WTC11 (cell line): ENCODE measurements around the gene ADGRL1. TPM values are rescaled to one million over a fixed set of nuclear protein-coding genes. Genes with fewer than 3 reads are reported as not detected.

Source experiments
- ATAC-seq: fragments of 200-7000 bp; cut with Tn5 transposase; 2 replicates; pipeline ENCODE4 v1.10.0; 2021; ENCODE audit warnings: mild to moderate bottlenecking, moderate library complexity
- CTCF ChIA-PET: fragments of 300-600 bp; sonication (Branson Sonifier 250); formaldehyde crosslinking; loops from one replicate; lab custom pipeline; 2021; ENCODE audit warnings: antibody characterized with exemption; lab: Charles Lee
- POLR2A ChIA-PET: fragments of 350-600 bp; sonication (Branson Sonifier 250); formaldehyde crosslinking; loops from one replicate; lab custom pipeline; 2021; ENCODE audit warnings: antibody characterized with exemption; lab: Charles Lee
- DNase-seq: peaks from one replicate; pipeline ENCODE4 v3.0.0; 2021; ENCODE audit warnings: low spot score
- H3K27ac Mint-ChIP-seq: 2 replicates; pipeline ENCODE4 v1.8.0; 2021; ENCODE audit warnings: mixed read lengths
- H3K27me3 Mint-ChIP-seq: 2 replicates; pipeline ENCODE4 v1.8.0; 2021; ENCODE audit warnings: low read depth, mild to moderate bottlenecking, moderate library complexity, mixed read lengths
- H3K36me3 Mint-ChIP-seq: 2 replicates; pipeline ENCODE4 v1.8.0; 2021; ENCODE audit warnings: mixed read lengths
- H3K4me1 Mint-ChIP-seq: 2 replicates; pipeline ENCODE4 v1.8.0; 2022; ENCODE audit warnings: mixed read lengths
- H3K4me3 Mint-ChIP-seq: 2 replicates; pipeline ENCODE4 v1.8.0; 2021; ENCODE audit warnings: mild to moderate bottlenecking, moderate library complexity, mixed read lengths
- H3K9me3 Mint-ChIP-seq: 2 replicates; pipeline ENCODE4 v1.8.0; 2021; ENCODE audit warnings: mixed read lengths
- ATF1 ChIP-seq: sonication (generic); formaldehyde crosslinking; IDR thresholded peaks from 2 replicates; pipeline ENCODE4 v1.8.1; 2023; ENCODE audit warnings: mild to moderate bottlenecking, moderate library complexity, missing genetic modification reagents
- ATF3 ChIP-seq: sonication (generic); formaldehyde crosslinking; conservative IDR thresholded peaks from 2 replicates; pipeline ENCODE4 v1.8.1; 2022; ENCODE audit warnings: mild to moderate bottlenecking, missing genetic modification reagents
- CREB1 ChIP-seq: sonication (generic); formaldehyde crosslinking; IDR thresholded peaks from 2 replicates; pipeline ENCODE4 v1.8.0; 2023; ENCODE audit warnings: mild to moderate bottlenecking, missing genetic modification reagents
- CREM ChIP-seq: sonication (generic); formaldehyde crosslinking; IDR thresholded peaks from 2 replicates; pipeline ENCODE4 v1.8.1; 2022; ENCODE audit warnings: mild to moderate bottlenecking, missing genetic modification reagents, moderate library complexity
- E2F1 ChIP-seq: sonication (generic); formaldehyde crosslinking; IDR thresholded peaks from 2 replicates; pipeline ENCODE4 v1.8.0; 2022; ENCODE audit warnings: mild to moderate bottlenecking, missing genetic modification reagents
- ELF4 ChIP-seq: sonication (generic); formaldehyde crosslinking; IDR thresholded peaks from 2 replicates; pipeline ENCODE4 v1.8.1; 2022; ENCODE audit warnings: low read depth, mild to moderate bottlenecking, moderate library complexity, missing genetic modification reagents
- EMX1 ChIP-seq: fragments of 250-450 bp; sonication (Bioruptor Pico); IDR thresholded peaks from 2 replicates; pipeline ENCODE4 v1.8.0; 2021; ENCODE audit warnings: mild to moderate bottlenecking
- ESRRA ChIP-seq: sonication (generic); formaldehyde crosslinking; IDR thresholded peaks from 2 replicates; pipeline ENCODE4 v1.8.1; 2022; ENCODE audit warnings: mild to moderate bottlenecking, missing genetic modification reagents, borderline replicate concordance
- ETV6 ChIP-seq: sonication (generic); formaldehyde crosslinking; IDR thresholded peaks from 2 replicates; pipeline ENCODE4 v1.8.1; 2022; ENCODE audit warnings: mild to moderate bottlenecking, missing genetic modification reagents
- HMGXB4 ChIP-seq: sonication (generic); formaldehyde crosslinking; IDR thresholded peaks from 2 replicates; pipeline ENCODE4 v1.8.1; 2023; ENCODE audit warnings: mild to moderate bottlenecking, moderate library complexity, missing genetic modification reagents
- IRF2 ChIP-seq: sonication (generic); formaldehyde crosslinking; IDR thresholded peaks from 2 replicates; pipeline ENCODE4 v1.8.0; 2022; ENCODE audit warnings: low read depth, missing genetic modification reagents, borderline replicate concordance
- JUN ChIP-seq: sonication (generic); formaldehyde crosslinking; IDR thresholded peaks from 2 replicates; pipeline ENCODE4 v1.8.0; 2023; ENCODE audit warnings: mild to moderate bottlenecking, missing genetic modification reagents
- KAT7 ChIP-seq: sonication (generic); formaldehyde crosslinking; IDR thresholded peaks from 2 replicates; pipeline ENCODE4 v1.8.1; 2023; ENCODE audit warnings: missing genetic modification reagents, mild to moderate bottlenecking, borderline replicate concordance
- PRRX2 ChIP-seq: fragments of 250-450 bp; sonication (Bioruptor Pico); IDR thresholded peaks from 2 replicates; pipeline ENCODE4 v1.8.0; 2021; ENCODE audit warnings: mild to moderate bottlenecking
- RELA ChIP-seq: sonication (generic); formaldehyde crosslinking; IDR thresholded peaks from 2 replicates; pipeline ENCODE4 v1.8.1; 2022; ENCODE audit warnings: missing genetic modification reagents, mild to moderate bottlenecking, borderline replicate concordance
- SOX15 ChIP-seq: fragments of 250-450 bp; sonication (Bioruptor Pico); IDR thresholded peaks from 2 replicates; pipeline ENCODE4 v1.9.0; 2021; ENCODE audit warnings: mild to moderate bottlenecking
- TEAD4 ChIP-seq: sonication (generic); formaldehyde crosslinking; IDR thresholded peaks from 2 replicates; pipeline ENCODE4 v1.8.0; 2022; ENCODE audit warnings: mild to moderate bottlenecking, missing genetic modification reagents
- USF1 ChIP-seq: sonication (generic); formaldehyde crosslinking; IDR thresholded peaks from 2 replicates; pipeline ENCODE4 v1.8.0; 2022; ENCODE audit warnings: mild to moderate bottlenecking, missing genetic modification reagents
- ZNF138 ChIP-seq: sonication (generic); formaldehyde crosslinking; conservative IDR thresholded peaks from 2 replicates; pipeline ENCODE4 v1.8.1; 2022; ENCODE audit warnings: mild to moderate bottlenecking, moderate library complexity, missing genetic modification reagents
- ZNF219 ChIP-seq: sonication (generic); formaldehyde crosslinking; IDR thresholded peaks from 2 replicates; pipeline ENCODE4 v1.8.0; 2023; ENCODE audit warnings: missing genetic modification reagents, mild to moderate bottlenecking, borderline replicate concordance
- ZNF396 ChIP-seq: fragments of 250-450 bp; sonication (Bioruptor Pico); IDR thresholded peaks from 2 replicates; pipeline ENCODE4 v1.8.0; 2021; ENCODE audit warnings: mild to moderate bottlenecking, moderate library complexity, borderline replicate concordance
- total RNA-seq: library from RNA; stranded (reverse); gene quantifications from 3 replicates; pipeline ENCODE4 v1.2.3, GENCODE V29; 2021
- TF ChIP-seq, protein P1 (sequence below): sonication (generic); formaldehyde crosslinking; IDR thresholded peaks from 2 replicates; pipeline ENCODE4 v1.8.1; 2022; ENCODE audit warnings: missing genetic modification reagents, borderline replicate concordance
- TF ChIP-seq, protein P2 (sequence below): sonication (generic); formaldehyde crosslinking; IDR thresholded peaks from 2 replicates; pipeline ENCODE4 v1.8.1; 2022; ENCODE audit warnings: mild to moderate bottlenecking, moderate library complexity, missing genetic modification reagents

The ADGRL1 gene
- total RNA-seq, 1 experiment from 2014 or later: 128 TPM

DNA sequence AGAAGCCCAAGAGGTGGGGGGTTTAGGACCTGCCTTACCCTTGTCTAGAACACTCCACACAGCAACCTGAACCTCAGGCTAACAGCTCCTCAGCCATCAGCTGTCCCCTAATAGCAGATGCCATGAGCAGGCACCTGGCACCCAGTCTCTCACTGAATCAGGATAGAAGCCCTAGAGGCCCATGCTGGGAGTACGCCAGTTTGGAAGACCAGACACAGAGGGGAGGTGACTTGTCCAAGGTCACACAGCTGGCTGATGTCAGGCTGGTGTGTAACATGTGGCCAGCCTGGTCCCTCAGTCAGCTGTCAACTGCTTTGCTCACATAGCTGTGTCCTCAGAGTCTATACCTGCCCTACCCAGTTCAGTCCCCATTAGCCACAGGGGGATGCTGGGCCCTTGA is 102.7 kb downstream of the ADGRL1 start:
- ChIA-PET CTCF (interaction anchor here (1.3 to 1.5 kb wide), 2 partner anchors 9 to 12 kb away, joined by 3 read pairs; a partner anchor contains a TSS), POLR2A (no interaction called here)
- Mint-ChIP-seq H3K9me3 (no peaks in the 10 kb centered on the region), H3K36me3 (no peaks in the 10 kb centered on the region), H3K4me1 (no peaks in the 10 kb centered on the region), H3K4me3 (no peak overlapping the region), H3K27me3 (no peaks in the 10 kb centered on the region), H3K27ac (no peak overlapping the region)
- ATAC-seq (no peak), DNase-seq (no peak)
- TF ChIP-seq ESRRA: no peak
- no peak for TF ChIP-seq USF1 (CRISPR knock-in tag)
- TF ChIP-seq E2F1 (CRISPR knock-in tag): no peak
- no peak for TF ChIP-seq ATF1 (CRISPR knock-in tag)
- TF ChIP-seq, protein P1, sequence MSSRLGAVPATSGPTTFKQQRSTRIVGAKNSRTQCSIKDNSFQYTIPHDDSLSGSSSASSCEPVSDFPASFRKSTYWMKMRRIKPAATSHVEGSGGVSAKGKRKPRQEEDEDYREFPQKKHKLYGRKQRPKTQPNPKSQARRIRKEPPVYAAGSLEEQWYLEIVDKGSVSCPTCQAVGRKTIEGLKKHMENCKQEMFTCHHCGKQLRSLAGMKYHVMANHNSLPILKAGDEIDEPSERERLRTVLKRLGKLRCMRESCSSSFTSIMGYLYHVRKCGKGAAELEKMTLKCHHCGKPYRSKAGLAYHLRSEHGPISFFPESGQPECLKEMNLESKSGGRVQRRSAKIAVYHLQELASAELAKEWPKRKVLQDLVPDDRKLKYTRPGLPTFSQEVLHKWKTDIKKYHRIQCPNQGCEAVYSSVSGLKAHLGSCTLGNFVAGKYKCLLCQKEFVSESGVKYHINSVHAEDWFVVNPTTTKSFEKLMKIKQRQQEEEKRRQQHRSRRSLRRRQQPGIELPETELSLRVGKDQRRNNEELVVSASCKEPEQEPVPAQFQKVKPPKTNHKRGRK: no peak
- TF ChIP-seq JUN (CRISPR knock-in tag): no peak
- TF ChIP-seq IRF2 (CRISPR knock-in tag): no peak
- no peak for TF ChIP-seq ZNF396
- no peak for TF ChIP-seq EMX1 (CRISPR knock-in tag)
- no peak for TF ChIP-seq PRRX2 (CRISPR knock-in tag)

GRCh38 chr19:14102756-14103155 is 103.2 kb downstream of the ADGRL1 start:
- TF ChIP-seq, protein P2, sequence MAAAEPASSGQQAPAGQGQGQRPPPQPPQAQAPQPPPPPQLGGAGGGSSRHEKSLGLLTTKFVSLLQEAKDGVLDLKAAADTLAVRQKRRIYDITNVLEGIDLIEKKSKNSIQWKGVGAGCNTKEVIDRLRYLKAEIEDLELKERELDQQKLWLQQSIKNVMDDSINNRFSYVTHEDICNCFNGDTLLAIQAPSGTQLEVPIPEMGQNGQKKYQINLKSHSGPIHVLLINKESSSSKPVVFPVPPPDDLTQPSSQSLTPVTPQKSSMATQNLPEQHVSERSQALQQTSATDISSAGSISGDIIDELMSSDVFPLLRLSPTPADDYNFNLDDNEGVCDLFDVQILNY (CRISPR knock-in tag): no peak
- TF ChIP-seq ELF4: no peak
- H3K4me3 Mint-ChIP-seq: no peak overlapping the region

GRCh38 chr19:14102102-14102696 is 103.8 kb downstream of the ADGRL1 start:
- no peak for ATAC-seq
- Mint-ChIP-seq H3K27me3 (no peaks in the 10 kb centered on the region), H3K36me3 (no peaks in the 10 kb centered on the region), H3K9me3 (no peaks in the 10 kb centered on the region), H3K4me1 (no peaks in the 10 kb centered on the region), H3K27ac (no peak overlapping the region), H3K4me3 (no peak overlapping the region)
- ChIA-PET POLR2A (no interaction called here), CTCF (interaction anchor here (1.1 to 1.3 kb wide), 2 partner anchors 13 to 34 kb away, joined by 3 to 4 read pairs; partner anchors contain the start of gene ASF1B)
- DNase-seq: no peak
- TF ChIP-seq RELA (CRISPR knock-in tag) (no peak), ETV6 (CRISPR knock-in tag) (no peak), HMGXB4 (CRISPR knock-in tag) (no peak), ZNF138 (CRISPR knock-in tag) (no peak), KAT7 (no peak), ATF3 (CRISPR knock-in tag) (no peak), CREB1 (CRISPR knock-in tag) (no peak), ZNF219 (no peak), TEAD4 (CRISPR knock-in tag) (no peak), SOX15 (CRISPR knock-in tag) (no peak), CREM (CRISPR knock-in tag) (no peak)

More at GRCh38 chr19:14102756-14103155, 103.2 kb downstream of the ADGRL1 start:
- H3K9me3 Mint-ChIP-seq: no peaks in the 10 kb centered on the region
- DNase-seq: no peak
- ChIA-PET POLR2A (no interaction called here), CTCF (interaction anchor here (1.1 to 1.5 kb wide), 4 partner anchors 9 to 34 kb away, joined by 3 to 4 read pairs (median 3); partner anchors contain the start of gene ASF1B)
- no peaks in the 10 kb centered on the region for H3K36me3 Mint-ChIP-seq
- no peak for ATAC-seq
- no peaks in the 10 kb centered on the region for H3K4me1 Mint-ChIP-seq
- no peak overlapping the region for H3K27ac Mint-ChIP-seq
- H3K27me3 Mint-ChIP-seq: no peaks in the 10 kb centered on the region
